NCI-H187 treated with DMSO at 0.1 percent for 48 hours (cell line): ENCODE data around the gene RIMBP2.

ENCODE experiments used
- DNase-seq: peaks from one replicate; lab custom pipeline; 2025; lab: John Stamatoyannopoulos, UW

Gene RIMBP2

DNA sequence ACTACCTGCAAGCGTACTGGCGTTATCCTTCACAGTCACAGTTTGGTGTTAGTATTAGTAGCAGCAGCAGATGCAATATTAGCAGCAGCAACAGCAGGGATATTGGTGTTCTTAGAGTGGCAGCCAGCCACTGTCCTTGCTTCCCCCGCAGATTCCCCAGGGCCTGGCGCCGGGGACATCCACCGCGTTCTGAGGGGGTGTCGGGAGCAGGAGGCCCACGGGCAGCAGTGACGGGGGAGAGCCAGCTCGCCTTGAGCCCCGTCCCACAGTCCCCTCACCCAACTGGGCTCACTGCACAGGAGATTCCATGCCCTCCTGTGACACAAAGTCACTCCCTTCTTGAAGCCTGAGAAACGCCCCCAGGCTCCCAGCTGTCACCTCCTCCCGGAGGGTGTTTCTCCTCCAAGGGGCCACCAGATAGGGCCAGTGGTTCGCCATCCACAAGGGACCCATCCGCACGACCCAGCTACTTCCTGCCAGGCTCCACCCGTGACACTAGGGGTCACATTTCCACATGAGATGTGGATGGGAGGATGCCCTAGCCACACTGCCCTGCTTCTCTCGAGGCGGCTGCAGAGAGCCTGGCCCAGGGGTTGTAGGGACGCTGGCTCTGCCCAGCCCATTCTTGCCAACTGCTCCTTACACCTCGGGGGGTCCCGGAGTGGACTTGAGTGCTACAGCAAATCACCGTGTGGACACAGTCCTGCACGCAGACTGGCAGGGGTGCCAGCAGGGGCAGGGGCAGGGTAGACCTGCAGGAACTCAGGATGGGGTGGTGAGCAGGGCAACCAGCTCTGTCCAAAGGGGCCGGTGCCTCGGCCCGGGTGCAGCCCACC, 255.3 kb downstream of the RIMBP2 start:
- no peak for DNase-seq

- DNase-seq, result no peak
Observed at GRCh38 chr12:130459916-130460315, 256.2 kb downstream of the RIMBP2 start.

GRCh38 chr12:130458341-130458740, 257.8 kb downstream of the RIMBP2 start:
- DNase-seq, result no peak

DNA sequence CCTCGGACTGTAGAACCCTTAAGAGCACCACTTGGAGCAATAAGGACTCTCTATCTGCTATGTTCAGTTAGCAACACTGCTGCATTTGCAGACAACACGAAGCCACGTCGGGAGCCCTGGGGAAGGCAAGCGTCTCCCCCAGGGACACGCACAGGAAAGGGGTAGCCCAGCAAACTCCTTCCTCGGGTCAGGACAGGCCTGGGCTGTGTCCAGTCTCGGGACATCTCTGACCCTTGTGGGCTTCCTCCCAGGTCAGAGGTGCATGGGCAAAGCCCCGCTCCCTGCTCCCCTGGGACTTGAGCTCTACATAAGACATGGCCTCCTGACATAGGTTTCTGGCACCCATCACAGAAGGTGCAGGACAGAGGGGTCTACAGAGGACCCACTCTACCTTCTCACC, 258.9 kb downstream of the RIMBP2 start:
- DNase-seq, result no peak

GRCh38 chr12:130456375-130457199, 259.5 kb downstream of the RIMBP2 start:
- DNase-seq, result peak; percentile 51

DNA sequence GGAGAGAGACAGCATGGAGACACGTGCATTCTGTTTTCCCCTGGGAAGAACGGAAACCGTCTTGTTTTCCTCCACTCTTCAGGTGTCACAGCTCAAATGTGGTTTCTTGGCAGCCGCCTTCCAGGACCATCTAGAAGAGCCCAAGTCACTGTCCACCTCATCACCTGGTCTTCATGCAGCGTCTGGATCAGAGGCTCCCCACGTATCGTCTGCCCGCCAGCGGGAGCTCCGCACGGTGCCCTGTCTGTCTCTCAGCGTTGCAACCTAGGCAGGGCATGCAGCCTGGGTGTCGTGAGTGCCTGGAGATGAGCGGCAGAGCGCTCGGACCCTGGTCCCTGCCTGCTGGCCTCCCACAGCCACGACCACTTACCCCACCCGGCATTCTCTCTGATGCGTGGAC, 260.9 kb downstream of the RIMBP2 start:
- DNase-seq, result no peak

DNA sequence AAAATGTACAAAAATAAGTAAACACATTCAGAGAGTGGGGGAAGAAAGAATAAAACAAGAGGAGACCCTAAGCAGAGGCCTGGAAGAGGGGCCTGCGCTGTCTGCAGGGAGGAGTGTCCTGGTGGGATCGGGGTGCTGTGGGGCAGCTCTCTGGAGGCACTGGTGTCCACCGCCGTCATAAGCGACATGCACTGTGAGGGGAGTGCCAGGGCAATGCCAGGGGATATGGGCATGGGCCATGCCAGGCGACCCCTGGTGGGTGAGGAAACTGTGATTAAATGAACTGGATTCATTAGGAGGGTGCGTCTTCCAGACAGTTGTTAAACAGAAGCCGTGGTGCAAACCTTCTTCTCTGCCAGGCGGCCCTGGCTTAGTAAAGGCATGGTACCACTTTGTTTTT, 261.8 kb downstream of the RIMBP2 start:
- DNase-seq, result no peak

- DNase-seq, result no peak
Observed at GRCh38 chr12:130452546-130452945, 263.6 kb downstream of the RIMBP2 start.

DNA sequence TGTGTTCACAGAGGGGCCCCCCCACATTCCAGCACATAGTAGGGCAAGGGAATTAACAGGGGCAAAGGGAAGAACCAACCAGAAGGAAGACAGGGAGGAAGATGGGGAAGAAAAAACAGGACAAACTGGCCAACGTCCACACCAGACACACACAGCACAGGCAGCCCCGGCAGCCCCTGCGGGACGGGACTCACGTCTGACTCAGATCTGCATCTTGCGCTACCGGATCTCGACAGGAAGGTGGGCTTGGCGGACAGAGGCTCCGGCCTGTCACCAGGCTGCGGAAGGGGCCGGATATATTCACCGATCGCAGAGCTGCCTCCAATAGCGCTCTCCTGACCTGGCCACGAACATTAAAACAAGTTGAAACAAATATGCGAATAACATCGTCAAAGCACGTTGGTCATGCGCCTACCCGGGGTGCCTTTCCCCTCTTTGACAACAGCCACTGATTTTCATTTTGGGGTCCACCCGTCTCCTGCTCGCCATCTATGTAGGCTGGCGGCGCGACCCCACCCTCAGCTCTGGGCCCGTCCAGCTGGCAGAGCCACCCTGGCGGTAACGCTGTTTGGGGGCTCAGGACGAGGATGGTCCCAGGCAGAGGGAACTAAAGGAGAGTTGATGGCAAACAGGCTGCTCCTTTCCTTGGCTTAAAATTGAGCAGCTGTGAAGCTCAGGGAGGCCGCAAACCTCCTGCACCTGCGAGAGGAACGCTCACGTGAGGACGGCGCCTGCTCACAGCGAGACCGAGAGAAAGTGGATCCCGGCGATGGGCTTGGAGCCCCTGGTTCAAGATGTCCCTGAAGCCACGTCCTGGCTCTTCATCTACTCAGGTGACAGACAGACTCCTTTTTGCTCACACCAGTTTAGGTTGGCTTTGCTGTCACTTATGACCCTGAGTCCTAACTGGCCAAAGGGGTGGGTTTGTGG, 264.8 kb downstream of the RIMBP2 start:
- no peak for DNase-seq

- no peak for DNase-seq
Observed at GRCh38 chr12:130449291-130449690, 266.8 kb downstream of the RIMBP2 start.

GRCh38 chr12:130448044-130448821, 267.9 kb downstream of the RIMBP2 start:
- DNase-seq, result no peak

DNA sequence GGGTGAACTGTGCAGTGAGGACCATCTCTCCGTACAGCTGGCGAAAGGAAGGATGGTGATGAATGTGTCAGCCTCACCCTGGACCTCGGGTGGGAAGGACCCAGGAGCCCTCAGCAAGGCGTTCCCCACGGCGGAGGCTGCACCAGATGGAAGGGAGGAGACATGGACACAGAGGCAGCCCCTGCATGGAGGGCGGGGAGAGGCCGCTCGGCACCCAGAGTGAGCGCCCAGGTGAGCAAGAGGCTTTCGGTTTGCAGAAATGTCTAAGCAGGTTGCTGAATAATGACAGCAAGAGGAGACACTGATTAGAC, 268.5 kb downstream of the RIMBP2 start:
- DNase-seq, result no peak

- no peak for DNase-seq
Observed at GRCh38 chr12:130446846-130447654, 269.0 kb downstream of the RIMBP2 start.

- no peak for DNase-seq
Observed at GRCh38 chr12:130444986-130445385, 271.1 kb downstream of the RIMBP2 start.

GRCh38 chr12:130444061-130444460, 272.0 kb downstream of the RIMBP2 start:
- DNase-seq, result no peak

DNA sequence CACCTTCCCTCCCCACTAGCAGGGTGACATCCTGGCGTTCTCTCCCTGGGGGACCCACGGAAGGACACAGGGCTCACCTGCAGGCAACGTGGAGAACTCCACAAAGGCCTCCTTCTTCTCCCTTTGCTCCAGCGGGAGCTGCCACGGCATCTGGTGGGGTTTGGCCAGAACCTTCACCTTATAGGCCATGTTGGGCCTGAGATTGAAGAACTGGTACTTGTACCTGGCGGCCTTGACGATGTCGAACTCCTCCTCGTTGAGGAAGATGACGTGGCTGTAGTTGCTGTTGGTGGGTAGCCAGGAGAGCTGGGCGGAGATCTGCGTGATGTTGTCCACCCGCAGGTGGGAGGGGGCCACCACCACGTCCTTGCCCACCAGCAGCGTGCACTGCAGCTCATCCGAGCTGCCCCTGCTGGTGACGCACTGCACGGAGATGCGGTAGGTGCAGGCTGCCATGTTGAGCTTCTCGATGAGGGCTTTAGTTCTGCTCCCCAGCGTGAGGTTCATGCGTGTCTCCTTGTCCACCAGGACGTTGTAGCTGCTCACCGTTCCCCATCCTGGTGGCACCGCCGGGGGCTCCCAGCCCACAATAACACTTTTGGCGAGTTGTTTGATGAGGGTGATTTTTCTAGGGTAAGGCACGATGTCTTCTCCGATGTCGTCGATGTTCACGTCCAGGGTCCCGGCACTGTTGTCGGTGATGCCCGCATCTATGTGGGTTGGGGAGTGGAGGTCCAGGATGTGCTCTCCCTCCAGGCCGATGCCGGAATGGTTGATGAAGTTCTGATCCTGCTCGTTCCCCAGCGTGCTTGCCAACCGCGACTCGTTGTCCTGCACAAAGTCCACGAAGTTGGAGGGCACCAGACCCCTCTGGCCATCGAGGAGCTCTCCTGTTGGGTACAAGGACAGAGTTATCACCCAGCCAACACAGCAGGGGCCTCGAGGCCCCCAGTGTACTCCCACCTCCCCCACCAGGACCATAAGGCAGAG, 274.0 kb downstream of the RIMBP2 start:
- no peak for DNase-seq

GRCh38 chr12:130440411-130441080, 275.6 kb downstream of the RIMBP2 start:
- no peak for DNase-seq

- DNase-seq, result no peak
Observed at GRCh38 chr12:130439250-130439649, 276.8 kb downstream of the RIMBP2 start.

GRCh38 chr12:130438711-130439110, 277.4 kb downstream of the RIMBP2 start:
- no peak for DNase-seq
